Activated T-cell treated with anti-CD3 and anti-CD28 coated beads, Interleukin-2, amount 50 U/mL, for 4 hours (primary cell): Measurements from ENCODE around the gene MME. TPM values are rescaled to one million over a fixed set of nuclear protein-coding genes. Genes with fewer than 3 reads are reported as not detected.

Experiments
- ATAC-seq, 2 donors: fragments of 200-7000 bp; cut with Tn5 transposase; one replicate each; pipeline ENCODE4 v1.10.0; 2021
- DNase-seq: peaks from one replicate; pipeline ENCODE4 v3.0.0-alpha.2; 2020
- H3K27me3 Mint-ChIP-seq: one replicate; pipeline ENCODE4 v1.8.0; 2021; ENCODE audit warnings: low read depth, mixed read lengths
- H3K36me3 Mint-ChIP-seq: one replicate; pipeline ENCODE4 v1.8.0; 2022; ENCODE audit warnings: mixed read lengths; ENCODE audit not compliant: insufficient read depth
- H3K4me1 Mint-ChIP-seq: one replicate; pipeline ENCODE4 v1.8.0; 2021; ENCODE audit warnings: low read depth, mixed read lengths
- H3K4me3 Mint-ChIP-seq: one replicate; pipeline ENCODE4 v1.8.0; 2021; ENCODE audit warnings: mild to moderate bottlenecking, moderate library complexity, mixed read lengths
- H3K9me3 Mint-ChIP-seq: one replicate; pipeline ENCODE4 v1.8.0; 2021; ENCODE audit warnings: mixed read lengths
- total RNA-seq, 3 donors: library from RNA; stranded (reverse); gene quantifications; one replicate each; pipeline ENCODE4 v1.2.1, GENCODE V29; 2021

The MME gene
- total RNA-seq = under 1 TPM in 1 of 3 donors, not detected in 2; 0.11 TPM

DNA sequence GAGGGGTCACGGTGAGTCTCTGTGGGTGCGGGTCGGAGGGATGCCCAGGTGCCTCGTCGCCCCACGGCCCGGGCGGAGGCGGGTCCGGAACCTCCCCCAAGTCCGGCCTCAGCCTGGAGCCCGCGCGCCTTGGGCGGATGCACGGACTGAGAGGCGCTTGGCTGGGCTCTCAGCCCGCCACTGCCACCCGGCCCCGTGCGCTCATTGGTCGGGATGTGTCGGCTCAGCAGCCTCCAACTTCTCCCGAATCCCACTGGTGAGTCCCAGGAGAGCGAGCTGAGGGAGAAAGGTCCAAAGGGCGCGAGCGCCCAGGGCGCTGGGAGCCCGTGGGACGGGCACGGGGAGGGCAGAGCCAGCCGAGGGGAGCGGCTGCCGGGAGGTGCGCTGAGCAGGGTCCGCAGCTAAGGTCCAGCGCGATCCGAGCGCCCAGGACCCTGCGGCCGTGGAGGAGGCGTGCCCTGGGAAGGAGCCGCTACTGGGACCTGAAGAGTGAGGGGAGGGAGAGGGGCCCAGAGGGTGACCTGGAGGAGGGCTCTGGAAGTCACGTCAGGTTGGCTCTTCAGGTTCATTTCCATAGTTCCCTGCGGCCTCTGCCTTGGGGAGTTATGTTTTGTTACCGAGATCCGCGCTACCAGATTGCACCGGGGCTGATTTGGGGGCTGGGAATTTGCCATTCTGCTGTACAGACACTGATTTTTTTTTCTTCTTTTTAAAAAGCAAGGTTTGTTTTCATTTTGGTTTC lies at the start of gene MME:
TSS of gene MME (plus strand) at position 574 of the 742 bp plus-strand sequence. CDS start 3,849 bp downstream, outside the sequence.
- peaks cover 9% of the 10 kb centered on the region for H3K9me3 Mint-ChIP-seq
- H3K4me3 Mint-ChIP-seq = peak within 1 kb of the TSS; percentile 65
- H3K27me3 Mint-ChIP-seq = peaks cover 40% of the 10 kb centered on the region
- H3K36me3 Mint-ChIP-seq = no peaks in the 10 kb centered on the region
- ATAC-seq = peak; percentile 23 to 25
- peaks cover 6% of the 10 kb centered on the region for H3K4me1 Mint-ChIP-seq
- no peak for DNase-seq

DNA sequence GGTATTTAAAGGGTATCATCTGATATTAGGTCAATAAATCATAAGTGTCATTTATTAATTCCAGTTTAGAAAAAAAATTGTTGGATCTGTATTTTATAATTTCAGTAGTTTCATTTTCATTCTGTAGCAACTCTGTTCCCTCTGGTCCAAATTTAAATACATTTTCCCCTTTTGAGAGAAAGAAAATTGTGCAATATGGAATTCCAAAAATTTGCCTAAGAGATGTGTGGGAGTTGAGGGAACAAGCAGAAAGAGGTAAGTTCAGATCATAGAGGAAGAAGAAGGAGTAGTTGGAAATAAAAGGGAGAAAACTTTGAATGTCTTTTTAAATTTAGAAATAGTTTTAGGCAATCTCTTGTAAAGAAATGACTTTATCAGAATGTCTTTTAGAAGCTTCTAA lies 48.9 kb upstream of the MME start:
- DNase-seq (no peak), ATAC-seq (no peak)
- H3K4me3 Mint-ChIP-seq = no peak overlapping the region
- no peaks in the 10 kb centered on the region for H3K27me3 Mint-ChIP-seq
- no peaks in the 10 kb centered on the region for H3K4me1 Mint-ChIP-seq
- H3K36me3 Mint-ChIP-seq = no peaks in the 10 kb centered on the region
- peaks cover 3% of the 10 kb centered on the region for H3K9me3 Mint-ChIP-seq

DNA sequence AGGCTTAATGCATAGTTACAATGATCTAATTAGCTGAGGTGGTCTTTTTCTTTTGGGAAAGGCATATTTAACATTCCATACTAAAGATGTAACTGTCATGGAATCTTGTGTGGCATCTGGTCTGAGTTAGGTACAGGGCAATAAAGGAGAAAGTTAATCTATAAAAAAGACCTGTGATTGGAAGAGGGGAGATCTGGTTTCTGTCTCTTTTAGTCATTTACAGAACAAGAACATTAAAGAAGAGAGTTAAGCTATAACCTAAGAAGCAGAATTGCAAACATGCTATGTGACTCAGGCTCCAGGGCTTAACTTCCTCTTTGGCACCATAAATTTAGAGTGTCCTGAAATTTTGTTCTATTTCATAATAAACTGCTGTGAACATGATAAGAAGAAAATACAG lies 47.2 kb upstream of the MME start:
- Mint-ChIP-seq H3K27me3 (no peaks in the 10 kb centered on the region), H3K36me3 (no peaks in the 10 kb centered on the region), H3K4me1 (no peaks in the 10 kb centered on the region), H3K4me3 (no peak overlapping the region), H3K9me3 (peaks cover 3% of the 10 kb centered on the region)
- DNase-seq = no peak
- ATAC-seq = no peak

DNA sequence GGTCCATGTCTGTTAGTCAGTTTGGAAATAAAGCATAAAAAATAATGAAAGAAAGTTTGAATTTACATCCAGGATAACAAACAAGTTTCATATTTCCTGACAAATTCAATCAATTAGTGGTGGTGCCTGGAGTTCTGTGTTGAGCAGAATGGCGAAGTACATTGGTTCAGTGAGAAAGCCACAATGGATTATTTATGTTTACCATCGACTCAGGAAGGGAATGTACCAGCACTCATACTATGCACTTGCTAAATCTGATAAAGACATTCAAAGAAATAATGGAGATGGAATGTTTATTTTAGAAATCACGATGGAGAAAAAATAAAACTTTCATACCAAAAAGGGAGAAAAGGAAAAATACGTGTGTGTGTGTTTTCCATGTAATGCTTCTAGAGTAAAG lies 45.3 kb upstream of the MME start:
- H3K36me3 Mint-ChIP-seq = no peaks in the 10 kb centered on the region
- no peaks in the 10 kb centered on the region for H3K4me1 Mint-ChIP-seq
- no peak for DNase-seq
- no peak overlapping the region for H3K4me3 Mint-ChIP-seq
- H3K9me3 Mint-ChIP-seq = peaks cover 6% of the 10 kb centered on the region
- ATAC-seq = no peak
- H3K27me3 Mint-ChIP-seq = no peaks in the 10 kb centered on the region

DNA sequence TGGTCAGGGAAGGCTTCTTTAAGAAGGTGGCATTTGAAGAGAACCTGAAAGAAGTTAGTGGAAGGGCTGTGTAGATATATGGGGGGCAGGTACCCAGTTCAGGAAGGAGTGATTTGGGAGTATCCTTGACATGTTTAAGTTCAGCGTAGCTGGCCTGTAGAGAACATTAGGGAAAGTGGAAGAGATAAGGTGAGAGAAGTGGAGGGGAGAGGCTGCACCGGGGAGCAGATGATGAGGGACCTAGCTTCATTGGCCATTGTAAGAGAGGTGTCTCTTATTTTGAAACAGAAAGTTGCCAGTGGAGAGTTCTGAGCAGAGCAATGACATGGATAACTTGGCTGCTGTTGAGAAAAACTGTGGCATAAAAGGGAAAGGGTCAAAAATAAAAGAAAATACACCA lies 44.6 kb upstream of the MME start:
- no peak for ATAC-seq
- Mint-ChIP-seq H3K9me3 (peaks cover 4% of the 10 kb centered on the region), H3K27me3 (no peaks in the 10 kb centered on the region), H3K36me3 (no peaks in the 10 kb centered on the region), H3K4me3 (no peak overlapping the region), H3K4me1 (no peaks in the 10 kb centered on the region)
- DNase-seq = no peak

DNA sequence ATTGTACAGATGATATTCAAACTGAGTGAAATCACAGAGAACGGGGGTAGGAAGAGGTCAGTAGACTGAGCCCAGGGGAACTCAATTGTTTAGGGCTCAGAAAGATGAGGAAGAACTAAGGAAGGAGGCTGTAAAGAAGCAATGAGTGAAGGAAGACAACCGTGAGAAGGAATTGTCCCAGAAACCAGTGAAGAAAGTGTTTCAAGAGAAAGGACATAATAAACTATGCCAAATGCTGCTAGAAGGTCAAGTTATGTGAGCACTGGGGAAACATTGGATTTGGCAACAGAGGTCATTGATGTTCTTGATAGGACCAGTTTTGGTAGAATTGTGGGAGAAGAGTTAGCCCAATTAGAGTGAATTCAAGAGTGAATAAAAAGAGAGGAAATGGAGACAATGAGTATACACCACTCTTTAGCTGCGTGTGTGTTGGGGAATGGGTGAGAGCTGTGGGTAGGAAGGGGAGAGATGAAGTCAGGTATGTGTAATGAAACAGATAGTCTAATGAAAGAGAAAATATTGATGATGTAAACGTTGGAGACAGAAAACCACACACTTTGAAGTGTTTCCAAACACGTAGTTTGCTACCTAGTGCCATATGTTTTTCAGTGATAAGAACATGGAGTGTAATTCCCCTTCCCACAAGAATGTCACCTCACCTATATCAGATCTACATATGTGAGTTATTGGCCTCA lies 42.5 kb upstream of the MME start:
- ATAC-seq = no peak
- Mint-ChIP-seq H3K4me3 (no peak overlapping the region), H3K9me3 (peaks cover 4% of the 10 kb centered on the region), H3K4me1 (no peaks in the 10 kb centered on the region), H3K27me3 (no peaks in the 10 kb centered on the region), H3K36me3 (no peaks in the 10 kb centered on the region)
- no peak for DNase-seq

DNA sequence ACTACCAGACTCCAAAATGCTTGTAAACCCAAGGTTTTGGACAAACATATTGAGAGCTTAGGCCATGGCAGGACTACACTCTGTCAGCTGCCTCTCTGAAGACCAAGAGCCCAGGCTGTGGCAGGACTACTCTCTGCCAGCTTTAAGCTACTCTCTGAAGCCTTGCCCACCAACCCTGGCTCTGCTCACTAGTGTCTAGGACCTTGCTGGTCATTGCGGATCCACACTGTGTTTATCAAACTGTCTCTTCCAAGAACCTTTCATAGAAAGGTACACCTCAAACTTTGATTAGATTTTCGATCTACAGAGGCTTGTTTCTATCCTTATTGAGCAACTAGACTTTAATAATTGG lies 41.9 kb upstream of the MME start:
- DNase-seq (no peak), ATAC-seq (no peak)
- Mint-ChIP-seq H3K4me1 (no peaks in the 10 kb centered on the region), H3K4me3 (no peak overlapping the region), H3K9me3 (peaks cover 4% of the 10 kb centered on the region), H3K36me3 (no peaks in the 10 kb centered on the region), H3K27me3 (no peaks in the 10 kb centered on the region)

DNA sequence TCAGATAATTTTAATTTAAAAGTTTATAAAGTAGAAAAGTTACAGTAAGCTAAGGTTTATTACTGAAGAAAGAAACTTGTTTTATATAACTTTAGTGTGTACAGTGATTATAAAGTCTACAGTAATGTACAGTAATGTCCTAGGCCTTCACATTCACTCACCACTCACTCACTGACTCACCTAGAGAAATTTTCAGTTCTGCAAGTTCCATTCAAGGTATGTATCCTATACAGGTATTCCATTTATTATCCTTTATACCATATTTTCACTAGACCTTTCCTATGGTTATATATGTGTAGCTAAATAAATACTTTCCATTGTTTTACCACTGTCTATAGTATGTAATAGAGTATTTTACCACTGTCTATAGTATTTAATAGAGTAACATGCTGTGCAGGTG lies 33.2 kb upstream of the MME start:
- peaks cover 23% of the 10 kb centered on the region for H3K9me3 Mint-ChIP-seq
- H3K36me3 Mint-ChIP-seq = no peaks in the 10 kb centered on the region
- H3K4me3 Mint-ChIP-seq = no peak overlapping the region
- no peak for DNase-seq
- H3K27me3 Mint-ChIP-seq = no peaks in the 10 kb centered on the region
- no peak for ATAC-seq
- no peaks in the 10 kb centered on the region for H3K4me1 Mint-ChIP-seq

DNA sequence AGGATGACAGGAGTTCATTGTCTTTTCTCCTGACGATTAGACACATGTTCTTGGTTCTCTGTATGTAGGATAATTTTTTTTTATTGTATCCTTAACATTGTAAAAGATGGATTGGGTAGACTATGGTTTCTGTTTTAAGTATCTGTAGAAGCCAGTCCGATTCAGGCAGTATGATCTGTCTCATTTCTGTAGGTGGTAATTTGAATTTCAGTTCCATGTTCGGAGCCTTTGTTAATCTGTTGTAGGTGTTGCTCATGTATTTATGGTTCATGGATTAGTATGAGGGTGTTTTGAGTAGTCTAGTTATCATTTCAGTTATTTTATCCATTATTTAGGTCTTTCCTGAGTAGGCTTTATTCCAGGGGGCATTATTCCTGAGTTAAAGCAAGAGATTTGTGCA lies 32.4 kb upstream of the MME start:
- Mint-ChIP-seq H3K27me3 (no peaks in the 10 kb centered on the region), H3K4me1 (no peaks in the 10 kb centered on the region), H3K36me3 (no peaks in the 10 kb centered on the region), H3K4me3 (no peak overlapping the region), H3K9me3 (peaks cover 23% of the 10 kb centered on the region)
- ATAC-seq = no peak
- no peak for DNase-seq

DNA sequence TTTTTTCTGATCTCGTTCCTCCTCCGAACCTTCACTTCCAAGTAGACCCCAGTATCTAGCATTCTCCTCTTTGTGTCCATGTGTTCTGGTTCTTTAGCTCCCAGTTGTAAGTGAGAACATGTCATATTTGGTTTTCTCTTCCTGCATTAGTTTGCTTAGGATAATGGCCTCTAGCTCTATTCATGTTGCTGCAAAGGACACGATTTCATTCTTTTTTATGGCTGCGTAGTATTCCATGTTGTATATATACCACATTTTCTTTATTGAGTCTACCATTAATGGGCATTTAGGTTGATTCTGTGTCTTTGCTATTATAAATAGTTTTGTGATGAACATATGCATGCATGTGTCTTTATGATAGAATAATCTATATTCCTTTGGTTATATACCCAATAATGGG lies 30.2 kb upstream of the MME start:
- ATAC-seq (no peak), DNase-seq (no peak)
- H3K4me3 Mint-ChIP-seq = no peak overlapping the region
- H3K27me3 Mint-ChIP-seq = no peaks in the 10 kb centered on the region
- H3K36me3 Mint-ChIP-seq = no peaks in the 10 kb centered on the region
- peaks cover 32% of the 10 kb centered on the region for H3K9me3 Mint-ChIP-seq
- no peaks in the 10 kb centered on the region for H3K4me1 Mint-ChIP-seq

DNA sequence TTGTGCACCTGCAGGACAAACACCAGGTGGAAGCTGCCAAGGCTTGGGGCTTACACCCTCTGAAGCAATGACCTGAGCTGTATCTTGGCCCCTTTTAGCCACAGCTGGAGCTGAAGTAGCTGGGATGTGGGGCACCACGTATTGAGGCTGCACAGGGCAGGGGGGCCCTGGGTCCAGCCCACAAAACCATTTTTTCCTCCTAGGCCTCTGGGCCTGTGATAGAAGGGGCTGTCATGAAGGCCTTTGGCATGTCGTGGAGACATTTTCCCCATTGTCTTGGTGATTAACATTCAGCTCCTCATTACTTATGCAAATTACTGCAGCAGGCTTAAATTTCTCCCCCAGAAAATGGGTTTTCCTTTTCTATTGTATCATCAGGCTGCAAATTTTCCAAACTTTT lies 27.6 kb upstream of the MME start:
- peaks cover 29% of the 10 kb centered on the region for H3K9me3 Mint-ChIP-seq
- H3K4me1 Mint-ChIP-seq = no peaks in the 10 kb centered on the region
- ATAC-seq (no peak), DNase-seq (no peak)
- H3K27me3 Mint-ChIP-seq = no peaks in the 10 kb centered on the region
- H3K4me3 Mint-ChIP-seq = no peak overlapping the region
- no peaks in the 10 kb centered on the region for H3K36me3 Mint-ChIP-seq

DNA sequence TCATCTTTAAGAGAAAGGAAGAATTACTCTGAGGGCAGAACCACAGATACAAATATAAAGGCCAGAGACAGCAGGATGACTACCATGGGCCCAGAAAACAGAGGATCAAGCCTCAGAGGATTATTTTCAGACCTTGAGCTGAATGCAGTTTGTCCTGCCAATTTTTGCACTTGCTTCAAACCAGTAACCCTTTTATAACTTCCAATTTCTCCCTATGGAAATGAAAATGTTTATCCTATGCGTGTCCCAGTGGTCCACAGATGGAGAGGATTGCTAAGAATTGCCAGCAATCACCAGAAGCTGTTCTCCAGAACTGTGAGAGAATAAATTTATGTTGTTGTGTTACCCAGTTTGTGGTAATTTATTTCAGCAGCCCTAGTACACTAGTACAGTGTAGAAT lies 26.4 kb upstream of the MME start:
- Mint-ChIP-seq H3K36me3 (no peaks in the 10 kb centered on the region), H3K9me3 (peaks cover 26% of the 10 kb centered on the region), H3K4me3 (no peak overlapping the region), H3K4me1 (no peaks in the 10 kb centered on the region), H3K27me3 (no peaks in the 10 kb centered on the region)
- DNase-seq = no peak
- ATAC-seq = no peak

DNA sequence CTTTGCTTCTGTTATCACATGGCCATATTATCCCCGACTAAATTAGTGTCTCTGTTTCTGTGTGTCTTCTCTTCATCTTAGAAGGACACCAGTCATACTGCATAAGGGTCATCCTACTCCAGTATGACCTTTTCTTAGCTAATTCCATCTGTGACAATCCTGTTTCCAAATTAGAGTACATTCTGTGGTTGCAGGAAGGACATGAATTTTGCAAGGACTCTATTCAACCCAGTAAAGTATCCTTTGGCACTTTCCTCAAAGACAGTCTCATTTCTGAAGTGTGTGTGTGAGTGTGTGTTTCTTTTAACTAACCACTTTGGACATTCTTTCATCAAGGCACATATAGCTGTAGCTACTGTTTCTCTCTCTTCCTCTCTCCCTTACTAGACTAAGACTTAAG lies 15.2 kb upstream of the MME start:
- DNase-seq (no peak), ATAC-seq (no peak)
- no peaks in the 10 kb centered on the region for H3K36me3 Mint-ChIP-seq
- H3K4me1 Mint-ChIP-seq = no peaks in the 10 kb centered on the region
- no peaks in the 10 kb centered on the region for H3K27me3 Mint-ChIP-seq
- no peak overlapping the region for H3K4me3 Mint-ChIP-seq
- H3K9me3 Mint-ChIP-seq = peaks cover 4% of the 10 kb centered on the region

DNA sequence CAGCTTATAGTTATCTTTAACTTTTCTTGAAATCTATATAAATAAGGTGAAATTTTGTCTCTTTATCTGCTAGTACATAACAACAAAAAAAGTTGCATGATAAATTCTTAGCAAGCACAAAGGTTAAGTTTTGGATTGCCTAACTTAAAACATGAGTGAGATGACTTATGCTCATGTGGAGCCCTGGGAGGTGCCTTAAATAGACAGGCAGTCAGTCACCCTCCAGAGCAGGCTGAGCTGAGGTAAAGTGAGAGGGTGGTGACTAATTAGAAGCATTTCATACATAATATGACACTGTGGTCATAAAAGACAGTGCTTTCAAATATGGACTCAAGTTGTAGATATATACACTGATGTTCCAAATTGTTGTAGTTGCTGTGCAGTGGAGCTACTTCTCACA lies 14.6 kb upstream of the MME start:
- Mint-ChIP-seq H3K27me3 (no peaks in the 10 kb centered on the region), H3K9me3 (peaks cover under 1% of the 10 kb centered on the region), H3K4me1 (no peaks in the 10 kb centered on the region), H3K36me3 (no peaks in the 10 kb centered on the region), H3K4me3 (no peak overlapping the region)
- DNase-seq (no peak), ATAC-seq (peak; percentile 43 to 46)

DNA sequence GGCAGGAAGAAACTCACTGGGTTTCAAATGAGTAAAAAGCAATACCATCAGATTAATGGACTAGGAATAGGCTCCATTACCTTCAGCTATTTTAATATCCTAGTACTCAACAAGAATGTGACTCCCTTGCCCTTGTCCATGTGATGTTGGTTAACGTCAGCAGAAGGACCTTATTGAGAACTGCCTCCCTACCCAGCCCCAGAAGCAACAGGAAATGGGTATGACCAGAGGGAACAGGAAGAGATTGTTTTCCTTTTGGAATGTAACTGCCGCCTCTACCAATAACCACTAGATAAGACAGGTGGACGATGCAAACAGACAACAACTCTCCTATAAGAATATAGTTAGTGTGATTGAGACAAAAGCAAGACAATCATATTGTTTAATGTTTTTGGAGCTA lies 10.4 kb upstream of the MME start:
- Mint-ChIP-seq H3K4me1 (no peaks in the 10 kb centered on the region), H3K9me3 (peaks cover 3% of the 10 kb centered on the region), H3K36me3 (no peaks in the 10 kb centered on the region), H3K27me3 (no peaks in the 10 kb centered on the region), H3K4me3 (no peak overlapping the region)
- no peak for DNase-seq
- ATAC-seq = no peak
